HG03060 (cell line): ENCODE data around the gene FAM89A.

Source experiments
- ATAC-seq: cut with Tn5 transposase; IDR thresholded peaks from one replicate; pipeline ENCODE4 v1.9.1; 2021; ENCODE audit warnings: low read depth, moderate number of reproducible peaks; ENCODE audit not compliant: unreplicated experiment

Gene FAM89A

GRCh38 chr1:230972855-230973271 is 67.2 kb downstream of the FAM89A start:
- peak; percentile 79 for ATAC-seq

GRCh38 chr1:230971771-230972170 is 68.3 kb downstream of the FAM89A start:
- ATAC-seq: no peak

GRCh38 chr1:230970432-230970831 is 69.6 kb downstream of the FAM89A start:
- ATAC-seq: no peak
